Measurements from ENCODE around the gene MYBPHL.
"Not testable (repeated sequence)": the region's sequence is repeated elsewhere in the genome, so short reads cannot be mapped to it uniquely, and the experiment has no call there.

The MYBPHL gene

DNA sequence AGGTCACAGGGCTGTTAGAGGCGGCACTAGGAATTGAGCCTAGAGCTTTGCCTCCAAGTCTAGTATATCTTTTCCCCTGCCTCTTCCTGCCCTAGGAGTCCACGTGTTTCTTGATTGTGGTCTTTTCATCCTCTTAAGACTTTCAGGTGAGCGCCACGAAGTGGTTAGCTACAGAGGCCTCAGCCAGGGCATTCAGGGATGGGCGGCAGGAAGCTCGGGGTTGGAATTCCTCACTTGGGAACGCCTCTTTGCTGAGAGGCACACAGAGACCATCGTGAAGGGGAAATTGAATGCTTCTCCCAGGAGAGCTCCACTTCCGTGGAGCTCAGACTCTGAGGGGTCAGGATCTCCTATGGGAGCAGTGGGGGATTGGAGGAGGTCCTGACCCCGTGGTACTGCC is 820 bp downstream of the MYBPHL start:
- peak; percentile 8 for DNase-seq (ENCODE audit: low spot score)

DNA sequence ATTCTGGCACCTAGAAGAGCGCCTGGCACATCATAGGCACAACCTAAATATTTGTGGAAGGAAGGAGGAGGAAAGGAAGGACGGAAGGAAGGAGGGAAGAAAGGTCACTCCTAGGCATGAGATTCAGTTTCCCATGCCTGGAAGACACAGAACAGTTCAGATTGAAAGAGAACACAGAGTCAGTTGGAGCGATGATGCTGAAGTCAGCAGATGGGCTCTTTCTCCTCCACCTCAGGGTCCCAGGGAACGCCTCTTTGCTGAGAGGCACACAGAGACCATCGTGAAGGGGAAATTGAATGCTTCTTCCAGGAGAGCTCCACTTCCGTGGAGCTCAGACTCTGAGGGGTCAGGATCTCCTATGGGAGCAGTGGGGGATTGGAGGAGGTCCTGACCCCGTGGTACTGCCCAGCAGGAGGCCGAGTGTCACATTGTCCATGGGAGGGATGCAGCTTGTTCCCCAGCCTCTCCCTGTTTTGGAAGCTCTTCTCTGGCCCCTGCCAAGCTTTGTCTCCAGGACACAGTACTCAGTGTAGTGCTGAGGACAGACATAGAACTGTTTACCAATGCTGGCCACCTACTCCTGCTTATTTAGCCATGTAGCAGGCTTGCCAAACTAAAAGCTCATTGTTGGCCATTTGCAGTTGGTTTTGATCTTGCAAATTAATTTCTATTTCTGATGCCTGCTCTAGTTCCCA is 2.4 kb downstream of the MYBPHL start:
- no peak for DNase-seq (ENCODE audit: low spot score)

DNA sequence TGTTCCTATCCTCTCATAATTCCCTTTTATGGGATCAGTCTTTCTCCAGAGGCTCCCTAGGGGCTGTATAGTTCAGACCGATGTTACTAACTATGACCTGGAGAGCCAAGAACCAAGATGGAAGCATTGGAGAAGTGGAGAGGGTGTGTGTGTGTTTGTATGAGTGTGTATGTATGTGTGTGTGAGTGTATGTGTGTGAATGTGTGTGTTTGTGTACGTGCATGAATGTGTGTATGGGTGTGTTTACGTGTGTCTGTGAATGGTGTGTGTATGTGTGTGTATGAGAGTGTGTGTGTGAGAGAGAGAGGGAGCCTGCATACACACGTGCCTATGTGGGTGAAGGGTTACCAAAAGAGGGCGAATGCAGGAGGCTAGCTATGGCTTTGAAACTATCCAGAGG is 4.9 kb downstream of the MYBPHL start:
- DNase-seq (ENCODE audit: low spot score), result no peak

DNA sequence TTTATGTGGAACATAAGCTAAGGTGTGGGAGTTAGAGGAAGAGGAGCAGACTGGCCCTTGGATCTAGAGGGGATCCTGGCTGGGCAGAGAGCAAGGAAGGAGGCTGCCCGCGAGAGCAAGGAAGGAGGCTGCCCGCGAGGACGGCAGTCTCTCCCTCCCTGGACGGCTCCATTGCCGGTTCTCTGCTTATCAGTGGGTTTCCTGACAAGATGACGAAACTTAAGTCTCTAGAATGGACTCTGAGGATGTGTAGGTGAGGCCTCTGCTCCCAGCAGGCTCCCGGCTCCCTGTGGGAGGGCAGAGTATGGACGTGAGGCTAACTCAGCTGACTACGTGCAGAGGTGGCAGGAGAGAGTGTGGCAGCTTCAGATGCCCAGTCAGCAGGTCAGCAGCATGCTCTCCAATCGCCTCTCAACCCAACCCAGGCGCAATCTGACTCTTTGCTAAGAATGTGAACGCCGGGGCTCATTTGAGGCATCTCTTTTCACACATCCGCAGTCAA is 6.1 kb downstream of the MYBPHL start:
- DNase-seq (ENCODE audit: low spot score), result no peak

DNA sequence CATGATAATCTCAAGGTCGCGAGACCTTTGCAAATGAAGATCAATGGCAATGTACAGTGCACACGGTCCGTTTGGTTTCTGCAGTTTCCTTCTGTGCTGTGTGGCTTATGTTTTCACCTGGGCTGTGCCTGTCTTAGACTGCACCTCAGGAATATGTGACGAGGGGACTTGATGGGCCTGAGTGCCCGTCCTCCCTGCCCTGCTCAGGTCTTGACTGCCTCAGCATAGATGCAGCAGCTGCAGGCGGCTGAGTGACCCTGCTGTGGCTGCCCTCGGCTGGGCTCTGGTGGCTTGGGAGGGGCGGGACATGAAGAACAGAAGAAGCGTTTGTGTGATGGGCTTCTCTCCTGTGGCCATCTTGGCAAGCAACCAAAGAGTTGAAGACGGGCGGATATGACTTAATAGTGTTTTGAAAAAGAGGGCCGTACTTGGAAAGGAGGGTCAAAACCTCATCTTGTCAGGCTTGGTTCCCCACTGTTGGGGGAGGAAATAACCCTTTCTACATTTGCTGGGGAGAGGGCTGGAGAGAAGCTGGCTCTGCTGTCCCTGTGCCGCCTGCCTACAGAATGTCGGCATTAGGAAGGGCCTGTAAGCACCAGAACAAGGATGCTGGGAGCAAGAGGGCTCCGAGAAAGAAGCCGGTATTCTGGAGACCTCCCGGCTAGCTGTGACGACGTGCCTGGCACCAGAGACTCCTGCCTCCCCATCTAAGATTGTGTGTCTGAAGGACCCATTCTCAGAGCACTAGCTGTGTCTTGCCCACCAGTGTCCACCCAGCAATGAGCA is 7.1 kb downstream of the MYBPHL start:
- DNase-seq (ENCODE audit: low spot score), result no peak

DNA sequence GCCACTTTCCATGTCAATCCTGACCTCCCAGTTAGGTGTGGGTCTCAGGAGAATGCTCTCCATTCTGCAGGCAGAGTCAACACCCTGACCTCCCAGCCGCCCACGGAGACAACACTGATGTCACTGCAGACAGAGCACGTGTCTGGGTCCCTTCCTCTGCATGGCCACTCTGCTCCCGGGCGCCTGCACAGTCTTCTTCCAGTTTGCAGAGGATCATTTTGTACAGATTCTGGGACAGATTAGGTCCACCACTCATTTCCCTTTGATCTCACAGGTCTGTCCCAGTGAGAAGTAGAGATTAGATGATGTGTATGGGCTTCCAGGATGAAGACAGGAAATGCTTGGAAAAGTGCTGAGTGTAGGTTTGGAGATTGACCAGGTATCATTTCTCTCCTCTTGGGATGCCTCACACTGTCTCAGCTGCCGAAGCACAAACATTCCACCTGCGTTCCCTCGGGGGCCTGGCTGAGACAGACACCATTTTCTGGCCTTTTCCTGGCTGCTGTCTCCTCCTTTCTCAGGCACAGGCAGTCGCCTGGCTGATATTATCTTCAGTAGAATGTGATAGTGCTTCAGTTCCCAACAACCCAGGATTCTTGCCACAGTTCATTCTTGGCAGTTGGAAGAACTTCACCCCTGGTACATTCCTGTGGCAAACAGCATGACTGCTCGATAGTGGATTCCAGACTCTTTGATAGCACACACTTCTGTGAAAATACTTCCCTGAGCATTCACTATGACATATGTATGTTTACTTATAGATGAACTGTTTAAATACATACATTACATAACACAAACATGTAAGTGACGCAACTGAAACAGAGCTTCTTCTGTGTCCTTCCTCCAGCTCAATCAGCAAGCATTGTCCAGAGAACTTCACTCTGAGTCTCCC is 7.9 kb downstream of the MYBPHL start:
- peak; percentile 58 for DNase-seq (ENCODE audit: low spot score)

DNA sequence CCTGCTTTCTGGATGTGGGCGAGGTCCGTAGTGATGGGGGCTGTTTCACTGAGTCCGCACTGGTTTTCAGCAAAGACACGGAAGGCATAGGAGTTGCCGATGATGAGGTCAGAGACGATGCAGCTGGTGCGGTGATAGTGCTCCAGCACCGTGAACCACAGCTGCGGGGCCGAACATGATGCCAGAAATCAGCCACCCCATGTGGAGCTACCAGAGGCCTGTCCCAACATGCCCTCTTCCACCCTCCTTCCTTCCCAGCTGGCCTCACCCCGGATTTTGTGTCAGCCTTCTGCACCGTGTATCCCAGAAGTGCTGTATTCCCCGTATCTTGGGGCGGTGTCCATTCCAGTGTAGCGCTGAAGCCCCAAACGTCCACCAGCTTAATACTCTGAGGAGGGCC is 10.0 kb downstream of the MYBPHL start:
- DNase-seq (ENCODE audit: low spot score), result no peak

DNA sequence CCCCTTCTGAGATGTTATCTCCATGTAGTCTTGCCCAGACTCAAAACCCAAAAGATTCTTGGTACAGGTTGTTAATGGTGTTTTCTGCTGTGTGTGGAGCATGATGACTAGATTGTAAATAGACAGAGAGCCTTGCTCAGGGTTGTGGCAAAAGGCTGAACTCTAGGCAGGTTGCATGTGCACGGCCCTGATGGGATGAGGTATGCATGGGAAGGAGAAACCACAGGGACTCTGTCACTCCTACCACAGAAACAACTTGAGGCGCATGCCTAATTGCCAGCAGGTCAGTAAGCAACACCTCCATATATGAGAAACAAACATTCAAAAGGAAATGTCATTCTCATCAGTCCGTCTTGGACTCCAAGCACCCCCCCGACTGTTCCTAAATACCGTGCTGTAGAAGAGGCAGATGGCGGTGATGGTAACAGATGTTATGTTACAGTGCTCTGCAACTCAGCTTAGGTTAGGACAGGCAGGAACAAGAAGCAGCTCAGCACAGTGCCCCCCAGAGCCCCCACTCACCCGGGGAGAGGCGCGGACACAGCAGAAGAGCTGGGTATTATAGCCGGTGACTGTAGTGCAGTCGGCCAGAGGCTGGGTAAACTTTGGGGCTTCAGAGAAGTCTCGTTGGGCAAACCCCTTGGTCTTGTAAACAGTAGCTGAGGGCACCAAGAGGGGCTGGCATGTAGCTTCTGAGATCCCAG is 10.9 kb downstream of the MYBPHL start:
- no peak for DNase-seq (ENCODE audit: low spot score)

DNA sequence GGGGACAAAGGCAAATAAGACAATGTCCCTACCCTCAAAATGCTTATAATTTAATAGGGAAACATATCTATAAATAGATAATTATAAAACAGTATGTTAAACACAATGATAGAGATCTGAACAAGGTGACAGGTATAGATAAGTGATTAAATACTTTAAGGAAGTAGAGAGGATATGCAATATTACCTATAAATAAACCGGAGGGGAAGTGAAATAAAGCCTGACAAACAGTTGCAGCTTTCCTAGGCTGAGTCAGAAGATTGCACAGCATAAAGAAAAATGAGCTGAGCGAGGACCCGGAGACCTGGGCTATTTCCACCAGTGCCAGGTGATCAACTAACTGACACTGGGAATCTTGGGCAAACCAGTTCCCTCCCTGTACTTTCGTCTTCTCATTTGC is 12.3 kb downstream of the MYBPHL start:
- DNase-seq (ENCODE audit: low spot score), result no peak

DNA sequence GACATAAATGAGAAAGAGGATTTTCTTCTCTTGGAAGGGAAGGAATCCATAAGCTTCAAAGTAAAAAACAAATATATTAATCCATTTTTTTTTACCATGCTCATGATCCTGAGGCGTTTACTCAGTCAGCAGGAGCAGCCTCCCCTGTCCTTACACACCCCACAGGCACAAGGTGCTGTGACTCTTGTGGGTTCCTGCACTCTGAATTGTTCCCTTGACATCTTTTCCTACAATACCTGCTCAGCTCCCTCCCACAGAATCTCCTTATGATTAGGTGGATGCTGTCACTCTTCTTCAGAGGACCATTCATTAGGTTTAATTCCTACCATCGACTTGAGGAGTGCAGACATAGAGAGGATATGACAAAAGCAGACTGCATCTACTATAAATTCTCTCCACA is 13.8 kb downstream of the MYBPHL start:
- DNase-seq (ENCODE audit: low spot score), result no peak

DNA sequence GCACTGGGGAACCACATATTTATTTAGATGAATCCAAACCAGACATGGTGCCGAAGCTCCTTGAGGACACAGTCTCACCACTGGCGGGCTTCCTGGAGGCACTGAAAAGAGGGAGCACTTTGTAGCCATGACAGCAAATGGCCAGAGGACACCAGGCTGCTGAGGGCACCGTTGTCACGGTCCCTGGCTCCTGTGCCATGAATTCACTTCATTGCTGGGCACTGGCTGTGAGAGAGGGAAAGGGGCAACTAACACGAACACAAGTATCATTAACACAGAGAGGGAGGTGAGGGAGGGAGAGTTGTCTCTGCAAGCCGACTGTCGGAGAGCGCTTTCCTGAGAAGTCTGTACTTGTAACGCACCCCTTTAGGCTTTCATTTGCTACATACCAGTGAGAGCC is 14.4 kb downstream of the MYBPHL start:
- no peak for DNase-seq (ENCODE audit: low spot score)

DNA sequence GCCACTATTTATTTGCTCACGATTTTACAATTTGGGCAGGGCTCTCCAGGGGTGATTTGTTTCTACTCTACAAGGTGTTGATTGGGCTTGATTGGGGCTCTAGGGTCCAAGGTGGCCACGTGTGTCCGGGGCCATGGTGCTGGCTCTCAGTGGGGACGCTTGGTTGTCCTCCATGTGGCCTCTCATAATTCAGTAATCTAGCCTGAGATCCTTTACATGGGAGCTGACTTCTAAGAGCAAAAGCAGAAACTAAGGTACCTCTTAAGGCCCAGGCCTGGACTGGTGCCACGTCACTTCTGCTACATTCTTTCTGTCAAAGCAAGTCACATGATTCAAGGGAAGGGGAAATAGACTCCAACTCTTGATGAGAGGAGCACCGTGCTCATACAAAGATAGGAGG is 15.8 kb downstream of the MYBPHL start:
- DNase-seq (ENCODE audit: low spot score), result peak; percentile 49

DNA sequence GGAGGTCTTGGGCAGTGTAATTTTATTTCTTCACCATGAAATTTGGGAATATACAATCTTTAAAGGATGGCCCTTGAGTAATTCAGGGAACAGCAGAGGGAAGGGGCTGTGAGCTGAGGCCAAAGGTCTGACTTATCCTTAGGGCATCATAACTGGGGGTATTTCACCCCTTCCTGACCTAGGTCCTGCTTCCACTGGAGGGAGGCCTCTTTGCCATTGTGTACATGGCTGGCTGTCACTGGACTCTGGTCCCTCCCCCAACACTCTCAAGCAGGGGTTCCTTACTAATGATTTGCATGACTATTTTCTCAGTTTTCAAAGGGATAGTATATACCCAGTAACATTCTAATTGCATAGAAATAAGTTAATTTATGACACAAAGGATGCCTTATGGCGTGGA is 16.7 kb downstream of the MYBPHL start:
- no peak for DNase-seq (ENCODE audit: low spot score)

DNA sequence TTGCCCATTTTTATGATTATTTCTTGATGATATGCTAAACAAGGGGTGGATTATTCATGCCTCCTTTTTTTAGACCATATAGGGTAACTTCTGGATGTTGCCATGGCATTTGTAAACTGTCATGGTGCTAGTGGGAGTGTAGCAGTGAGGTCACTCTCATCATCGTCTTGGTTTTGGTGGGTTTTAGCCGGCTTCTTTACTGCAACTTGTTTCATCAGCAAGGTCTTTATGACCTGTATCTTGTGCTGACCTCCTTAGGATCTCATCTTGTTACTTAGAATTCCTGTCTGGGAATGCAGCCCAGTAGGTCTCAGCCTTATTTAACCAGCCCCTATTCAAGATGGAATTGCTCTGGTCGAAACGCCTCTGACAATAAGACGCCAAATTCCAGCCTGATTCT is 20.0 kb downstream of the MYBPHL start:
- not testable (repeated sequence) for DNase-seq (ENCODE audit: low spot score)

DNA sequence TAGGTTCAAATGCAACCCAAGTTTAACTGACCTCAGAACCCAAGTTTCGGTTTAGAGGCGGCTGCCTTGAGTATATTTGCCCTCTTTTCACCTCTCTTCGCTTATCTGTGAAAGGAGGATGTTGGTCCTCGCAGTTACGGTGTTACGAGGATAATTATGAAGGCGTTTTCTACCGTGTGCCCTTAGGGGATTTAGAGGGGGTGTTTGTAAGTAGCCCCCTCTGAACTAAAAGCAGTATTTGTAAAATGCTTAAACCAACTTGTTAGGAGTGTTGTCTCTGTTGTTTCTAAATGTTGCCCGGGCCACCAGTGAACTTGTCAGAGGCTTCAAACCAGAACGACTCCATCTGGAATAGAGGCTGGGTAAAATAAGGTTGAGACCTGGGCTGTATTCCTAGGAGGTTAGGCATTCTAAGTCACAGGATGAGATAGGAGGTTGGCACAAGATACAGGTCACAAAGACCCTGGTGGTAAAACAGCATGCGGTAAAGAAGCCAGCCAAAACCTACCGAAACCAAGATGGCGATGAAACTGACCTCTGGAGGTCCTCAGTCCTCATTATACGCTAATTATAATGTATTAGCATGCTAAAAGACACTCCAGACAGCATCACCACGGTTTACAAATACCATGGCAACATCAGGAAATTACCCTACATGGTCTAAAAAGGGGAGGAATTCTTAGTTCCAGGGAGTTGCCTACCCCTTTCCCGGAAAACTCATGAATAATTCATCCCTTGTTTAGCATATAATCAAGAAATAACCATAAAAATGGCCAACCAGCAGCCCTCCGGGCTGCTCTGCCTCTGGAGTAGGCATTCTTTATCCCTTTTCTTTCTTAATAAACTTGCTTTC is 22.8 kb downstream of the MYBPHL start:
- DNase-seq (ENCODE audit: low spot score), result no peak

DNA sequence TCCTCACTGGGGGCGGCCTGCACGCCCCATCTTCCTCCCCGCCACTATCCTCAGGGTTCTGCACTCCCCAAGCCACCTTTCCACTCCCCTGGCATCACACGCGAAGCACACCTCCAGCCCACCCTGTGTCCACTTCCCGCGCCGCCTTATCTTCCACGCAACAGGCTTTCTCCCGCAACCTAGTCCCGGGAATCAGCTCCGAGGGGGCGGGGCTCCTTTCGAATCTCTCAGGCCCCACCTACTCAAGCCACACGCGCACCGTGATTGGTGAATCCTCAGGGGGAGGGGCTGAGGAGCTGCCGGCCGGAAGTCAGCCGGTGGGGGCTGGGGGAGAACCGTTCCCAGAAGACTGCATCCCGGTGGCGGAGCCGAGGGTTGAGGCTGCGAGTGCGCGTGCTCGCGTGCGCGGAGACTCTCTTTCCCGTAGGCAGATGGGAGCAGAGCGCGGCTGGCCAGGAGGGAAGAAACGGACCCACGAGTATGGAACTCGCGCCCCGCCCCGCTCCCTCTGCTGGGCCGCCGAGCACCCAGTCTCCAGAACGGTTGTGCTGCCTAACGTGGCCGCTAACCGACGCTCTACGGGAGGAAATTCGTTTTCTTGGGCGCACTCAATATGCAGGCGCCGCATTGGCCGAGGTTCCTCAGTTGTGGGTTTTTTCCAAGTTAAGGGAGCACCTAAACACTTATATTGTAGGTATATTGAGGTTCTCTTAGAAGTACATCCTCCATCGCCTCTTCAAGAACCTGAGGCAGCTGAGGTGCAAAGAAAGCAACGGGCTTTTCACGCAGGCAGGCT is 23.7 kb downstream of the MYBPHL start, which contains the start of gene PSRC1:
Gene PSRC1 (minus strand): TSS at position 194 of the 796 bp plus-strand sequence.
- peak; percentile 95 for DNase-seq (ENCODE audit: low spot score)

DNA sequence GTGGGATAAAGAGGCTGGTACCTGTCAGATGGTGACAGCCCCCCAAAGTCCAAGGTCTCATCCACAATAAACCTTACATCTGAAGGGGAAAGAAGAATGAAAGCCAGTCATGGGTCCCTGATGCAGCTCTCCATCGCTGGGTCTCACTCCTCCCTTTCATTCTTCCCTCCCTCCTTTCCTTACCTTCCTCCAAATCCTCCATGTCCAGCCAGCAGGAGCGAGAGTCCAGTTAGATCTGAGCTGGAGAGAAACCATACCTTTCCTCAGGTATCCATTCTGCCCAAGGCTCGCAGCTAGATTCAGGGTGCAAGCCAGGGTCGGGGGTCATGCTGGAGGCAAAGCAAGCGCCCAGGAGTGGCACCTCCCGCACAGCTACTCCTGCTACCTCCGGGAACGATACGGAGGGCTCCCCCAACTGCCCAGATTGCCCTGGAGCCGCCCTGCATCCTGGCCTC is 24.3 kb downstream of the MYBPHL start:
- DNase-seq (ENCODE audit: low spot score), result no peak

DNA sequence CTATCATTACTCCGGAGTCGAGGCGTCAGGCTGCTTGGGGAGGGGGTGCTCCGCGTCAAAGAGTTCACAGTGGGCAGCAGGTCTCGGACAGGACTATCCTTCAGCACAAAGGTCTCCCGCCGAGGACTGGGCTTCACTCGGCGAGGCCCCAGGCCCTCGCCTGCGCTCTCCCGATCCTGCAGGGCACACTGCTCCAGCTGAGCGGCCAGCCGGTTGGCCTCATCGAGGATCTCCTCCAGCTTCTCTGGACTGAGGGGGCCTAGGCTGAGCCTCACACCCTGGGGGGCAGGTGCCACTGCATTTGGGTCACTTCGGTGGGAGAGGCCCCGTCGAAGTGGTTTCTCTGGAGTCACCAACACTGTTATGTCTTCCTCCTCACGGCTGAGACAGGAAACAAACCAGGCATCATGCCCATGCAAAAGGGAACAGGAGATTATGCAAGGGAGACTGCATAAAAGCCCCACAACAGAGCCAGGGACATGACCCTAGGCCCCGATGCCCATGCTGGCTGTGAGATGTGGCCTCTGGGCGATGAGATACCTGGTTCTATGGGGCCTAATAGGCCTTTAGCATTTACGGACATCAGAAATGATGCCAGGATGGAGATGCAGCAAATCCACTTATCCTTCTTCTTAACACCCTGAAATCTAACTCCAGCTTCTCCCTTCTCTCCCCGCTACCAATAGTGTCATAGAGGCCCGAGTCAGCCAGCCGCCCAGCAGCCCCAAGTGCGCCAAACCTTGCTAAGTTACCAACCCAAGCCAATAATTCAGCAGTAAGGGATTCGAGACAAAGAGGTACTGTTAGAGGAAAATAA is 24.9 kb downstream of the MYBPHL start:
- no peak for DNase-seq (ENCODE audit: low spot score)

DNA sequence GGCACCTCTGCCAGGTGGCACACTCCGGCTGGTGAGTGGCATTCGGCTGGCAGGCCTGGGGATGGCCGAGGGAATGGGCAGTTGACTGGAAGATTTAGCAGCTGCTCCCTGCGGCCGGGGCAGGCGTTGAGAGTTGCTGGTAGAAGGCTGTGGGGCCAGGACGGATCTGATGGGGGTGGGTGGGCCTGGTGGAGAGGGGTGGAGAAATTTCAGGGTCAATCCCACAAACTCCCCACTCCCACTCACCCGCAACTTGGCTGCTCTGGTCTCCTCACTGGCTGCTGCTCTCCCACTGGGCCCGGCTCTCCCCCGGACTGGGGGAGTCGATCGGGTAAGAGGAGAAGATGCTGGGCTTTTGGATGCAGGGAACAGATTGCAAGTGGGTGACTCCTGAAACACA is 25.9 kb downstream of the MYBPHL start:
- DNase-seq (ENCODE audit: low spot score), result no peak

All from kidney tubule cell (primary cell).